Right lobe of liver (tissue), 4 donors: ENCODE measurements around the gene CLMN.

ENCODE experiments used
- CTCF ChIP-seq, 4 donors: fragments of 200-600 bp in 3 of 4; fragments of 450-650 bp in 1 of 4; IDR thresholded peaks; one replicate each; pipeline versions ENCODE4 v1.5.1 to v1.8.0; 2016 to 2022; ENCODE audit warnings: antibody characterized with exemption in 4 of 4, mild to moderate bottlenecking in 2 of 4
- POLR2A ChIP-seq: fragments of 450-650 bp; IDR thresholded peaks from one replicate; pipeline ENCODE4 v1.6.1; 2017; ENCODE audit warnings: antibody characterized with exemption, mild to moderate bottlenecking
- donor health status: DM: no; HTN: no; CAD: no.
- donor health status: DM: no; HTN: no; CAD: no.
- donor health status: DM: no; HTN: yes; CAD: no.

DNA sequence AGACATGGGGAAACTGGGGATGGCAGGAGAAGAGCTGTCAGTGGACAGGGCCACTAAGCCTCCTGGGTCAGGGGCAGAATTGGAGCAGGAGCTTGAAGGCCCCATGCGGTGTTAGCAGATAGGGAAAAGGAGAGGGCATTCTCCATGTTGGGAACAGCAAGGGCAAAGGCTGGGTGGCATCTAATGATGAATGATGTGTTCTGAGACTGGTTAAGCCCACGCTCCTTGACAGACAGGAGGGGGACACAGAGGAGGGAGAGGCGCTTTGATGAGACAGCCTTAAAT is 63.0 kb downstream of the CLMN start:
- no peak for TF ChIP-seq CTCF (IDR thresholded peaks at IDR 0.05)
- no peak for TF ChIP-seq POLR2A
